K562 (cell line): Measurements from ENCODE around the gene ERC2. TPM values are rescaled to one million over a fixed set of nuclear protein-coding genes. Genes with fewer than 3 reads are reported as not detected.

Experiments used
- ATAC-seq: fragments of 200-7000 bp; cut with Tn5 transposase; 3 replicates; pipeline ENCODE4 v1.9.1; 2020; ENCODE audit warnings: moderate library complexity
- BruUV-seq: library from RNA; stranded (reverse); fragments of 400-500 nt; replicated peaks from 2 replicates; lab custom pipeline; 2021; lab: Mats Ljungman, UMichigan
- CTCF ChIA-PET: fragments of 300-600 bp; formaldehyde crosslinking; extraction: SDS; loops from one replicate; lab custom pipeline; 2021; ENCODE audit warnings: low intra/inter-chr PET ratio; lab: Yijun Ruan, JAX
- POLR2A ChIA-PET: fragments of 300-600, 350-650 bp; sonication (Branson Sonifier 250); formaldehyde crosslinking; extraction: SDS; loops from one replicate; lab custom pipeline; 2021; ENCODE audit warnings: antibody characterized with exemption, inconsistent platforms; lab: Yijun Ruan, JAX
- DNase-seq, 4 experiments: peaks; one replicate each; pipeline versions ENCODE4 v3.0.0 to v3.0.0-alpha.2; 2011 to 2018; ENCODE audit warnings: low spot score in 3 of 4, mixed read lengths in 3 of 4; ENCODE audit errors: extremely low read depth in 1 of 4
- FAIRE-seq: peaks from 2 replicates; lab custom pipeline; 2011; peaks lifted over from hg19 to GRCh38; lab: Jason Lieb, UNC
- H2AFZ ChIP-seq: 2 replicates; pipeline ENCODE4 v1.6.0; 2011; ENCODE audit warnings: low read depth, low read length, control low read depth, inconsistent platforms
- H3K27ac ChIP-seq: fragments of 200-600 bp; 3 replicates; pipeline ENCODE4 v1.8.0; 2011; ENCODE audit warnings: low read depth, mild to moderate bottlenecking, control low read depth, inconsistent platforms, low read length, moderate library complexity, mixed read lengths; ENCODE audit errors: extremely low read depth
- H3K27me3 ChIP-seq, 2 experiments: fragments of 300-600 bp in 1 of 2; 2 replicates in 1 of 2; 3 replicates in 1 of 2; pipeline versions ENCODE4 v1.6.0 to v1.8.0; 2011; ENCODE audit warnings: inconsistent platforms in 2 of 2, low read length in 2 of 2, mild to moderate bottlenecking in 1 of 2, mixed read lengths in 1 of 2, moderate library complexity in 1 of 2; ENCODE audit not compliant: control insufficient read depth in 2 of 2, insufficient read depth in 2 of 2
- H3K36me3 ChIP-seq: fragments of 300-600 bp; 3 replicates; pipeline ENCODE4 v1.8.0; 2011; ENCODE audit warnings: mild to moderate bottlenecking, low read length, inconsistent platforms; ENCODE audit not compliant: control insufficient read depth, insufficient read depth
- H3K4me1 ChIP-seq, 2 experiments: fragments of 200-600 bp in 1 of 2; replicated peaks in 1 of 2; 2 replicates in 1 of 2; 3 replicates in 1 of 2; pipeline versions ENCODE4 v1.5.1 to v1.8.0; 2011; ENCODE audit warnings: inconsistent platforms in 2 of 2, low read length in 2 of 2, mild to moderate bottlenecking in 1 of 2, mixed read lengths in 1 of 2, moderate library complexity in 1 of 2; ENCODE audit not compliant: control insufficient read depth in 2 of 2, insufficient read depth in 2 of 2
- H3K4me2 ChIP-seq: 2 replicates; pipeline ENCODE4 v1.6.1; 2011; ENCODE audit warnings: low read length, control low read depth, inconsistent platforms, mixed read lengths; ENCODE audit not compliant: insufficient read depth
- H3K4me3 ChIP-seq: fragments of 200-600 bp; sonication (generic), shearing (Covaris generic); 2 replicates; pipeline ENCODE4 v1.5.1; 2016; ENCODE audit warnings: control low read depth, inconsistent platforms
- H3K79me2 ChIP-seq: fragments of 200-600 bp; 3 replicates; pipeline ENCODE4 v1.8.0; 2011; ENCODE audit warnings: low read length, inconsistent platforms; ENCODE audit not compliant: control insufficient read depth, insufficient read depth
- H3K9ac ChIP-seq, 2 experiments: 2 replicates each; pipeline versions ENCODE4 v1.6.0 to v1.6.1; 2011; ENCODE audit warnings: low read depth in 2 of 2, low read length in 2 of 2, control low read depth in 1 of 2, inconsistent platforms in 1 of 2, mild to moderate bottlenecking in 1 of 2, mixed read lengths in 1 of 2; ENCODE audit not compliant: insufficient read depth in 1 of 2
- H3K9me1 ChIP-seq: one replicate; pipeline ENCODE4 v1.6.0; 2011; ENCODE audit warnings: inconsistent platforms, mild to moderate bottlenecking, low read length, moderate library complexity; ENCODE audit not compliant: control insufficient read depth, insufficient read depth
- H3K9me3 ChIP-seq: replicated peaks from 2 replicates; pipeline ENCODE4 v1.5.1; 2011; ENCODE audit warnings: low read depth, low read length, inconsistent platforms; ENCODE audit not compliant: control insufficient read depth, insufficient read depth
- H4K20me1 ChIP-seq: replicated peaks from 2 replicates; pipeline ENCODE4 v1.6.1; 2011; ENCODE audit warnings: low read length, inconsistent platforms, mixed read lengths; ENCODE audit not compliant: control insufficient read depth, insufficient read depth
- CREB1 ChIP-seq, 2 experiments: sonication (generic) in 1 of 2; formaldehyde crosslinking in 1 of 2; IDR thresholded peaks; 2 replicates each; pipeline versions ENCODE4 v1.6.1 to v1.8.0; 2012 to 2022; ENCODE audit warnings: inconsistent platforms in 1 of 2, mild to moderate bottlenecking in 1 of 2, missing genetic modification reagents in 1 of 2, moderate library complexity in 1 of 2
- ETS2 ChIP-seq: IDR thresholded peaks from 2 replicates; pipeline ENCODE4 v1.6.1; 2016; ENCODE audit warnings: borderline replicate concordance, missing genetic modification characterization, mild to moderate bottlenecking, moderate library complexity, missing compliant biosample characterization; ENCODE audit not compliant: poor library complexity, severe bottlenecking
- FOS ChIP-seq: IDR thresholded peaks from 3 replicates; pipeline ENCODE4 v1.6.1; 2011; ENCODE audit not compliant: insufficient read length; ENCODE audit errors: extremely low read depth
- GTF2F1 ChIP-seq: IDR thresholded peaks from 2 replicates; pipeline ENCODE4 v1.6.1; 2011; ENCODE audit warnings: low read depth, low read length, improper control_type of control experiment
- HLTF ChIP-seq: fragments of 450-650 bp; IDR thresholded peaks from 2 replicates; pipeline ENCODE4 v1.6.1; 2016
- HNRNPUL1 ChIP-seq: fragments of 200-400 bp; formaldehyde crosslinking; IDR thresholded peaks from 2 replicates; pipeline ENCODE4 v1.6.1; 2017; ENCODE audit warnings: low read length
- KDM5B ChIP-seq: fragments of 200-600 bp; sonication (generic); IDR thresholded peaks from 2 replicates; pipeline ENCODE4 v1.6.1; 2012; ENCODE audit warnings: low read depth, mild to moderate bottlenecking, moderate library complexity, low read length, control low read depth, inconsistent platforms; ENCODE audit not compliant: insufficient replicate concordance
- MAX ChIP-seq: sonication (generic); formaldehyde crosslinking; IDR thresholded peaks from 2 replicates; pipeline ENCODE4 v1.9.0; 2022; ENCODE audit warnings: mild to moderate bottlenecking, missing genetic modification reagents
- NCOR1 ChIP-seq: fragments of 450-650 bp; IDR thresholded peaks from 2 replicates; pipeline ENCODE4 v1.6.1; 2016; ENCODE audit warnings: mild to moderate bottlenecking, moderate library complexity
- SAFB ChIP-seq: fragments of 200-400 bp; formaldehyde crosslinking; IDR thresholded peaks from 2 replicates; pipeline ENCODE4 v1.6.1; 2017; ENCODE audit warnings: low read depth, low read length, borderline replicate concordance
- SMAD3 ChIP-seq: fragments of 450-650 bp; formaldehyde crosslinking; conservative IDR thresholded peaks from 2 replicates; pipeline ENCODE4 v1.4.0; 2020; ENCODE audit warnings: mild to moderate bottlenecking
- SRF ChIP-seq, 2 experiments: fragments of 250-450, 450-650 bp in 1 of 2; sonication (Bioruptor Pico) in 1 of 2; sonication (generic) in 1 of 2; formaldehyde crosslinking; IDR thresholded peaks; 2 replicates each; pipeline versions ENCODE4 v1.5.0 to v1.5.1; 2020 to 2022; ENCODE audit warnings: mild to moderate bottlenecking in 1 of 2, missing genetic modification reagents in 1 of 2
- TFAM ChIP-seq: fragments of 250-450 bp; sonication (Bioruptor Pico); conservative IDR thresholded peaks from 2 replicates; pipeline ENCODE4 v1.5.0; 2021; ENCODE audit warnings: mild to moderate bottlenecking, moderate library complexity
- ZFP91 ChIP-seq: sonication (generic); formaldehyde crosslinking; IDR thresholded peaks from 2 replicates; pipeline ENCODE4 v1.8.0; 2022; ENCODE audit warnings: mild to moderate bottlenecking, missing genetic modification reagents
- ZNF449 ChIP-seq: fragments of 250-450 bp; sonication (Bioruptor Pico); IDR thresholded peaks from 2 replicates; pipeline ENCODE4 v1.8.0; 2022; ENCODE audit warnings: moderate library complexity, mild to moderate bottlenecking, inconsistent platforms
- ZNF77 ChIP-seq: fragments of 250-450 bp; sonication (Bioruptor Pico); IDR thresholded peaks from 2 replicates; pipeline ENCODE4 v1.5.0; 2020
- ZNF830 ChIP-seq: fragments of 250-450 bp; sonication (Bioruptor Pico); IDR thresholded peaks from 2 replicates; pipeline ENCODE4 v1.5.0; 2021; ENCODE audit warnings: mild to moderate bottlenecking
- WGBS: fragments of 100-300 bp; shearing (Covaris generic); methylation state at CpG from one replicate; pipeline ENCODE4 v1.1.6; 2016; ENCODE audit warnings: low coverage, mixed read lengths; ENCODE audit not compliant: insufficient coverage; ENCODE audit errors: missing lambda C conversion rate; 5-methylcytosine and 5-hydroxymethylcytosine counted together
- in situ Hi-C: fragments of 300-500 bp; cut with MboI; formaldehyde crosslinking; loops from 4 replicates; pipeline ENCODE4 v1.15.0; 2018; ENCODE audit warnings: inconsistent platforms, mixed read lengths
- intact Hi-C: fragments of 100-400 bp; cut with micrococcal nuclease; formaldehyde crosslinking; loops from 2 replicates; pipeline ENCODE4 v1.14.2; 2022
- polyA plus RNA-seq, 8 experiments: library from polyadenylated mRNA; depleted of rRNA in 4 of 8; stranded (reverse) in 5 of 8; unstranded in 3 of 8; fragments of >200 nt; fragmentation: Nextera tagmentation in 2 of 8; fragmentation: Illumina TruSeq in 1 of 8; extraction: Ambion mirVana in 2 of 8; extraction: Trizol in 1 of 8; gene quantifications; 2 replicates each; pipeline versions ENCODE4 v1.2.1 to v1.2.3, GENCODE V29; 2011 to 2014; ENCODE audit warnings: inconsistent platforms in 1 of 8, missing spikeins in 1 of 8
- total RNA-seq, 7 experiments: library from RNA; depleted of rRNA in 6 of 7; stranded (reverse); fragments of >200 nt in 6 of 7; fragmentation: Illumina TruSeq in 2 of 7; extraction: Trizol in 2 of 7; gene quantifications; 2 replicates each; pipeline versions ENCODE4 v1.2.1 to v1.2.3, GENCODE V29; 2011 to 2021; ENCODE audit warnings: low replicate concordance in 1 of 7

The ERC2 gene
- total and polyA plus RNA-seq, 9 of the 15 experiments (the other 6 are each of a cell fraction or from before 2014, with no cell fraction given): 0.04 to 0.18 (median 0.07) TPM; not detected in 2

DNA sequence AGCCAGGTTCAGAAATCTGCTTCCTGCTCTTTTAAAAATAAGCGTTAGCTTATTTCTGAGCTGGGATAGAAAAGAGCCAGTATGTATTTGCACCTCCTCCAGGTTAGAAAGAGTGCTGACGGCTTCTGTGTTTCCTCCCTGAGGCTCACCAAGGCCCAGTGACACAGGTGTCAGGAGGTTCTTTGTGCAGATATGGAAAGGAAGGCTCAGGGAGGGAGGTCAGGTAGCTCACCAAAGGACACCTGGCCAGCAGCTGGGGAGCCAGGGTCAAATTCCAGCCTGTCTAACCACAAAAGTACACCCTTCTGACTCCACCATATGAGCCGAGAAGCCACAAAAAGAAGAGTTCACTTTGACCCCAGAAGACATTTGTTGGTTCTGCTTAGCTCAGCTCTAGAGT, 780.1 kb downstream of the ERC2 start (continued):
- TF ChIP-seq ZNF449 (CRISPR knock-in tag) (no peak), ZNF830 (no peak), TFAM (CRISPR knock-in tag) (no peak), ZNF77 (CRISPR knock-in tag) (no peak), MAX (no peak), HNRNPUL1 (no peak), GTF2F1 (no peak), KDM5B (no peak), SRF (CRISPR knock-in tag; IDR thresholded peaks at IDR 0.05) (no peak)

DNA sequence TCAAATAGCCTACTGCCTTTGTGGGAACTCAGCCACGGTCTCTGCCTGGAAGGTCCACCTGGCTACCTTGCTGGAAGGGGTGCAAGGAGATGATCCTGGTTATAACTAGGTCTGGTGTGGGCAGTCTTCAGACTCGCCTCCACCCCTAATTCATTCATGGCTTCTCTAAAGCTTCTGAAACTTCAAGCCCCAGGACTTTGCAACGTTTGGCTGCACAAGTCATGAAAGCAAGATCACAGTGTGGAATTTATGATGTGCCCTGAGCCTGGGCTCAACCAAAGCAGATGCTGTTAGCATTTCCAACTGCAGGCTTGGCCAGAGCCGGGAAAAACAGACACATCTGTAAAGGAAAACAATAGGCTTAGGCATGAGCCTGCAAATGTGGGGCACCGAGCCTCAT, 780.7 kb downstream of the ERC2 start:
- no peaks in the 10 kb centered on the region for H3K9me1 ChIP-seq
- ChIA-PET POLR2A (no interaction called here), CTCF (no interaction called here)
- H3K9ac ChIP-seq: no peak overlapping the region
- H3K4me3 ChIP-seq: no peak overlapping the region
- in situ Hi-C loops: no loop called here
- no peaks in the 10 kb centered on the region for H3K79me2 ChIP-seq
- peaks cover 0 to 2% of the 10 kb centered on the region in 2 experiments; a peak in 2 of 5 replicates for H3K27me3 ChIP-seq
- TF ChIP-seq ETS2: no peak
- TF ChIP-seq SAFB: no peak
- TF ChIP-seq SMAD3 (CRISPR knock-in tag): no peak
- no peak for TF ChIP-seq CREB1 (IDR thresholded peaks at IDR 0.05)
- TF ChIP-seq CREB1 (CRISPR knock-in tag; IDR thresholded peaks at IDR 0.05): no peak
- TF ChIP-seq FOS: no peak
- no peak for TF ChIP-seq ZFP91
- no peak for TF ChIP-seq NCOR1
- TF ChIP-seq HLTF: no peak
- TF ChIP-seq, all 486 proteins: peak for 0
- DNase-seq: no peak
- Histone ChIP-seq H3K27ac (no peak overlapping the region), H3K4me2 (no peak overlapping the region), H2AFZ (no peak overlapping the region), H3K36me3 (no peaks in the 10 kb centered on the region), H4K20me1 (no peaks in the 10 kb centered on the region; the same call in 1 of the 2 replicates), H3K9me3 (no peaks in the 10 kb centered on the region), H3K4me1 (no peaks in the 10 kb centered on the region)
- ATAC-seq: no peak
- FAIRE-seq: no peak
- 0% methylated on average over 4 of the region's 5 CpGs for WGBS
- BruUV-seq: no TSS peak
- intact Hi-C loops: no loop called here
